GM23248 (cell line): Measurements from ENCODE around the gene ZNF761. TPM values are rescaled to one million over a fixed set of nuclear protein-coding genes. Genes with fewer than 3 reads are reported as not detected.

Experiments
- DNase-seq: peaks from one replicate; pipeline ENCODE4 v3.0.0-alpha.2; 2015
- H2AFZ ChIP-seq: fragments of 200-600 bp; sonication (generic); 2 replicates; pipeline ENCODE4 v1.6.1; 2016; ENCODE audit warnings: antibody characterized with exemption
- H3F3A ChIP-seq: fragments of 200-600 bp; sonication (generic); 2 replicates; pipeline ENCODE4 v1.6.1; 2016; ENCODE audit warnings: mild to moderate bottlenecking, antibody characterized with exemption, mixed run types; ENCODE audit not compliant: insufficient read depth
- H3K27ac ChIP-seq: fragments of 200-600 bp; sonication (generic); 2 replicates; pipeline ENCODE4 v1.5.1; 2016; ENCODE audit warnings: mild to moderate bottlenecking
- H3K27me3 ChIP-seq: fragments of 200-600 bp; sonication (generic); replicated peaks from 2 replicates; pipeline ENCODE4 v1.6.1; 2016; ENCODE audit warnings: mild to moderate bottlenecking; ENCODE audit not compliant: insufficient read depth
- H3K36me3 ChIP-seq: fragments of 200-600 bp; sonication (generic); 2 replicates; pipeline ENCODE4 v1.6.1; 2016; ENCODE audit warnings: low read depth, mild to moderate bottlenecking
- H3K4me1 ChIP-seq: fragments of 200-600 bp; sonication (generic); 2 replicates; pipeline ENCODE4 v1.6.1; 2016; ENCODE audit warnings: mild to moderate bottlenecking; ENCODE audit not compliant: insufficient read depth
- H3K4me2 ChIP-seq: fragments of 200-600 bp; sonication (generic); one replicate; pipeline ENCODE4 v1.6.1; 2016; ENCODE audit warnings: mild to moderate bottlenecking; ENCODE audit not compliant: unreplicated experiment
- H3K4me3 ChIP-seq: fragments of 200-600 bp; sonication (generic); 2 replicates; pipeline ENCODE4 v1.5.1; 2016; ENCODE audit warnings: mild to moderate bottlenecking
- H3K79me2 ChIP-seq: fragments of 200-600 bp; sonication (generic); 2 replicates; pipeline ENCODE4 v1.6.1; 2016; ENCODE audit warnings: mild to moderate bottlenecking; ENCODE audit not compliant: insufficient read depth
- H3K9ac ChIP-seq: fragments of 200-600 bp; sonication (generic); 2 replicates; pipeline ENCODE4 v1.6.1; 2016; ENCODE audit warnings: mild to moderate bottlenecking
- H3K9me2 ChIP-seq: fragments of 200-600 bp; sonication (generic); 2 replicates; pipeline ENCODE4 v1.6.1; 2016; ENCODE audit warnings: mixed run types, mild to moderate bottlenecking, moderate library complexity; ENCODE audit not compliant: insufficient read depth
- H3K9me3 ChIP-seq: fragments of 200-600 bp; sonication (generic); one replicate; pipeline ENCODE4 v1.6.1; 2017; ENCODE audit warnings: low read depth
- H4K20me1 ChIP-seq: fragments of 200-600 bp; sonication (generic); 2 replicates; pipeline ENCODE4 v1.6.0; 2016; ENCODE audit not compliant: insufficient read depth
- EZH2 ChIP-seq: fragments of 200-600 bp; sonication (generic); IDR thresholded peaks from 2 replicates; pipeline ENCODE4 v1.6.1; 2018; ENCODE audit warnings: antibody characterized with exemption, mild to moderate bottlenecking; ENCODE audit not compliant: insufficient read depth, poor library complexity, severe bottlenecking
- EZH2phosphoT487 ChIP-seq: fragments of 200-600 bp; sonication (generic); IDR thresholded peaks from 2 replicates; pipeline ENCODE4 v1.6.1; 2018; ENCODE audit warnings: antibody characterized with exemption, moderate library complexity, mild to moderate bottlenecking, low read depth; ENCODE audit not compliant: insufficient read depth
- WGBS, 2 experiments: methylation state at CpG; one replicate each; pipeline ENCODE4 v1.1.6; 2015 to 2017; ENCODE audit warnings: low lambda C conversion rate in 2 of 2, low coverage in 1 of 2; ENCODE audit errors: missing lambda C conversion rate in 2 of 2; 5-methylcytosine and 5-hydroxymethylcytosine counted together
- in situ Hi-C: fragments of 300-500 bp; cut with MboI; formaldehyde crosslinking; loops from 2 replicates; pipeline ENCODE4 v1.15.0; 2020
- polyA plus RNA-seq: library from polyadenylated mRNA; unstranded; fragments of >200 nt; fragmentation: Nextera tagmentation; extraction: Ambion mirVana; gene quantifications from 2 replicates; pipeline ENCODE4 v1.2.1, GENCODE V29; 2016
- total RNA-seq: library from RNA; depleted of rRNA; stranded (reverse); fragments of >200 nt; shearing (Covaris generic); gene quantifications from 2 replicates; pipeline ENCODE4 v1.2.3, GENCODE V29; 2014; rRNA removed

ZNF761 gene
- total RNA-seq (12.2 and 19.0 TPM in 2 replicates), polyA plus RNA-seq (5.7 and 6.5 TPM in 2 replicates)

DNA sequence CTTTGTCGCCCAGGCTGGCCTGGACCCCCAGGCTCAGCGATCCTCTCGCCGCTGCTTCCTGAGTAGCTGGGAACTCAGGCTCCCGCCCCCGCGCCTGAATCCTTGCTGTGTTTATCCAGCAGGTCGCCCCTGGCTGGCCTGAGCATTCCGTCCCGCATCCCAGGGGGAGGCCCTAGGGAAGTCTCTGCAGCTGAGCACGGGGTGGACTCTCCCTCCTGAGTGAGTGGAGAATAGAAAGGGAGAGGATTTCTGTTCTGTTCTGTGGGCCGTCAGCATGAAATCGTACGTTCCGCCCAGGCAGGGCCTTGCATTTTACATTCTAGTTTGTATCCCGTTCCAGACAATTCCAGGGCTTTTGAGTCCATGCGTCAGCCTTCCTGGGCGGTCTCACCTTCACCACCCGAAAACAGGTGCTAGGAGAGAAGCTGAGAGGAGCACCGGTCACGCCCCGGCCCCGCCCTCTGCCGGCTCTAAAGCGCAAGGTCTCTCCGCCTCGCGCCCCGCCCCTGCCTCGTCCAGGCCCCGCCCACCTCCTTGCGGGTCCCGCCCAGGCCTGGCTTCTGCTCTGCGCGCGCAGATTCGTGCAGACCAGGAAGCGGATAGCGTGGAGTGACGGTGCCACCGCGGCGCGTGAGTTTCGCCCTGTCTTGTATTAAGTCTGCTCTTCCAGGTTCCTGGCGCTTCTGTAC is at the start of gene ZNF761:
Gene ZNF761 (plus strand): TSS at position 586 of the 689 bp plus-strand sequence. CDS start 15,285 bp downstream, outside the sequence.
- H3K9me2 ChIP-seq, result no peaks in the 10 kb centered on the region
- H3K27me3 ChIP-seq, result no peaks in the 10 kb centered on the region
- peak within 1 kb of the TSS; percentile 70 for H3K27ac ChIP-seq
- in situ Hi-C loops, result no loop called here
- H4K20me1 ChIP-seq, result no peaks in the 10 kb centered on the region
- H3F3A ChIP-seq, result no peaks in the 10 kb centered on the region
- no peaks in the 10 kb centered on the region for H3K9me3 ChIP-seq
- no peaks in the 10 kb centered on the region for H3K36me3 ChIP-seq
- H3K4me1 ChIP-seq, result no peaks in the 10 kb centered on the region
- DNase-seq, result peak; percentile 97
- 1 to 2% methylated on average over 35 to 40 of the region's 46 CpGs for WGBS, 2 experiments
- H3K4me2 ChIP-seq, result peak within 1 kb of the TSS; percentile 99
- TF ChIP-seq EZH2 (no peak), EZH2phosphoT487 (no peak)
- peaks cover 36% of the 10 kb centered on the region for H3K79me2 ChIP-seq
- H2AFZ ChIP-seq, result peak within 1 kb of the TSS; percentile 99
- H3K4me3 ChIP-seq, result peak within 1 kb of the TSS; percentile 88
- peak within 1 kb of the TSS; percentile 97 for H3K9ac ChIP-seq

- no peaks in the 10 kb centered on the region for H3K36me3 ChIP-seq
- DNase-seq, result peak; percentile 24
These were observed 43.6 kb upstream of the ZNF761 start for GRCh38 chr19:53388168-53388567.

DNA sequence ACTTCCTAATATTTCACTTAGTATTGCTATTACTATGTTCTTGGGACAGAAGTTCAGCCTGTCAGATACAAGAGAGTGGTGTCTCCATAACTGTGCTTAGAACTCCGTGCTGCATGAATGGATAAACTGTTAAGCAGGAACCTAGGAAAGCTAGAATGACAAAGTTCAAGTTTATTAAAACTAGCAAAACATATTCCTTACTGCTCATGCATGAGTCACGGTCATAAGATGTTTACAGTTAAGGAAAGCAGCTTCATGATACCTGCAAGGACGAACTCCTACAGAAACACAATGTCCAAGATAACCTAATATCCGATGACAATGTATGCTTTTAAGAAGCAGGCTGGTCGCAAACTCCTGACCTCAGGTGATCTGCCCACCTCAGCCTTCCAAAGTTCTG is 42.9 kb upstream of the ZNF761 start:
- in situ Hi-C loops, result no loop called here
- Histone ChIP-seq H3K9me3 (peaks cover 5% of the 10 kb centered on the region), H3F3A (peaks cover 5% of the 10 kb centered on the region), H3K27me3 (no peaks in the 10 kb centered on the region), H3K27ac (no peak overlapping the region), H3K9me2 (no peaks in the 10 kb centered on the region), H3K79me2 (no peaks in the 10 kb centered on the region), H2AFZ (no peak overlapping the region), H3K4me2 (no peak overlapping the region), H3K36me3 (no peaks in the 10 kb centered on the region), H4K20me1 (no peaks in the 10 kb centered on the region), H3K9ac (no peak overlapping the region), H3K4me3 (no peak overlapping the region), H3K4me1 (peaks cover 1% of the 10 kb centered on the region; the same call in 1 of the 2 replicates)
- DNase-seq, result no peak
- 77 to 80% methylated on average over 5 of the region's 5 CpGs for WGBS, 2 experiments
- TF ChIP-seq EZH2 (no peak), EZH2phosphoT487 (no peak)

More at GRCh38 chr19:53388168-53388567, 43.6 kb upstream of the ZNF761 start:
- WGBS, 2 experiments, result 83 to 92% methylated on average over 3 of the region's 3 CpGs
- no peaks in the 10 kb centered on the region for H3F3A ChIP-seq
- no peaks in the 10 kb centered on the region for H3K4me1 ChIP-seq
- no peak overlapping the region for H3K4me2 ChIP-seq
- no peak overlapping the region for H3K27ac ChIP-seq
- no peak overlapping the region for H3K9ac ChIP-seq
- no peaks in the 10 kb centered on the region for H3K27me3 ChIP-seq
- in situ Hi-C loops, result no loop called here
- no peak overlapping the region for H2AFZ ChIP-seq
- H4K20me1 ChIP-seq, result no peaks in the 10 kb centered on the region
- H3K4me3 ChIP-seq, result no peak overlapping the region
- no peaks in the 10 kb centered on the region for H3K79me2 ChIP-seq
- H3K9me2 ChIP-seq, result no peaks in the 10 kb centered on the region
- TF ChIP-seq EZH2phosphoT487, result no peak
- no peak for TF ChIP-seq EZH2
- H3K9me3 ChIP-seq, result peaks cover 5% of the 10 kb centered on the region

DNA sequence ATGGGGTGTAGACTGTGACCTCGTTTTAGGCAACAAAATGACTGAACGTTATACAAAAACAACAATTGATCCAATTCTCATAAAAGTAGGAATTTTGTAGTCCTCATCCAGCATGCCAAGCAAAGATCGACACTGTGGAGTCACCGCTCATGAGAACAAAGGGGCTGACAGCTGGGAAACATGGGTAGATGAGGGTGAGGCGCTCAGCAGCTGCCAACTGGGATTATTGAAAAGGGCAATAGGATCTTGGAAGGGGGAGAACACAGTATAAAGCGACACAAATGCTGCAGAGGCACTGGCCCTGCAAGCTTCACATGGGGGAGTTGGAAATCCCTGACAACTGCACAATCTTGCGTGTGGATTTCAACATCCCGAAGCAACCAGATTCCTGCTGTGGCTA is 42.2 kb upstream of the ZNF761 start:
- Histone ChIP-seq H3K79me2 (no peaks in the 10 kb centered on the region), H3K27ac (no peak overlapping the region), H3K4me3 (no peak overlapping the region), H3K4me1 (peaks cover 7% of the 10 kb centered on the region; the same call in 1 of the 2 replicates), H3K27me3 (no peaks in the 10 kb centered on the region), H3K9me2 (no peaks in the 10 kb centered on the region), H3K36me3 (no peaks in the 10 kb centered on the region), H3F3A (peaks cover 9% of the 10 kb centered on the region), H3K9me3 (peaks cover 3% of the 10 kb centered on the region), H3K9ac (no peak overlapping the region), H4K20me1 (no peaks in the 10 kb centered on the region), H3K4me2 (no peak overlapping the region), H2AFZ (no peak overlapping the region)
- no peak for DNase-seq
- WGBS, 2 experiments, result 73 to 76% methylated on average over 8 of the region's 8 CpGs
- no peak for TF ChIP-seq EZH2
- no peak for TF ChIP-seq EZH2phosphoT487
- in situ Hi-C loops, result no loop called here
